Pons (tissue), 1 donor: Measurements from ENCODE around the gene DDX25.
"Not testable (repeated sequence)": the region's sequence is repeated elsewhere in the genome, so short reads cannot be mapped to it uniquely, and the experiment has no call there.

Experiments used
- DNase-seq: peaks from one replicate; pipeline ENCODE4 v3.0.0-alpha.2; 2016; ENCODE audit warnings: low spot score

The DDX25 gene

GRCh38 chr11:125903711-125904659 is at the start of gene DDX25:
DDX25 (plus strand) TSS chr11:125904508; CDS start chr11:125904518, 10 bp downstream.
- DNase-seq = peak; percentile 35

GRCh38 chr11:125857670-125858069 is 46.6 kb upstream of the DDX25 start:
- not testable (repeated sequence) for DNase-seq

- DNase-seq = not testable (repeated sequence)
These were observed 41.5 kb upstream of the DDX25 start for GRCh38 chr11:125862786-125863185.

GRCh38 chr11:125865354-125865753 is 39.0 kb upstream of the DDX25 start:
- DNase-seq = not testable (repeated sequence)

DNA sequence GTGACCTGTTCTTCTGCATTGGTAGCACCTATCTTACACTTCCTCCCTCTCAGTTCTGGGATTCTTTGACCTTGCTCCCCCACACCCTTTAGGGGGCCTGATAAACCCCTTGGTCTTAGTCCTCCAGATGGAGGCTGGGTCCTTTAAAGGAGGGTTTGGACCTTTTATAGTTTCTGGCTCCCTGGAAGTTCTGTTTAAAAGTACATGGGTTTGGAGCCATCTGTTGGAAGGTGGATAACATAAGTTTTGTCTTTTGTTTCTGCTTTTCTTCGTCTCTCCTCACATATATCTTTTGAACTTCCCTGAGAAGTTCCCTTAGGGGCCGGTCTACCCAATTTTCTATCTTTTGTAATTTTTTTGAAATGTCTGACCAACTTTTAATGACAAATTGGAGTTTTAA is 34.8 kb upstream of the DDX25 start:
- no peak for DNase-seq

GRCh38 chr11:125871391-125872137 is 32.7 kb upstream of the DDX25 start:
- peak; percentile 25 for DNase-seq

GRCh38 chr11:125872138-125872491 is 32.2 kb upstream of the DDX25 start:
- DNase-seq = no peak

DNA sequence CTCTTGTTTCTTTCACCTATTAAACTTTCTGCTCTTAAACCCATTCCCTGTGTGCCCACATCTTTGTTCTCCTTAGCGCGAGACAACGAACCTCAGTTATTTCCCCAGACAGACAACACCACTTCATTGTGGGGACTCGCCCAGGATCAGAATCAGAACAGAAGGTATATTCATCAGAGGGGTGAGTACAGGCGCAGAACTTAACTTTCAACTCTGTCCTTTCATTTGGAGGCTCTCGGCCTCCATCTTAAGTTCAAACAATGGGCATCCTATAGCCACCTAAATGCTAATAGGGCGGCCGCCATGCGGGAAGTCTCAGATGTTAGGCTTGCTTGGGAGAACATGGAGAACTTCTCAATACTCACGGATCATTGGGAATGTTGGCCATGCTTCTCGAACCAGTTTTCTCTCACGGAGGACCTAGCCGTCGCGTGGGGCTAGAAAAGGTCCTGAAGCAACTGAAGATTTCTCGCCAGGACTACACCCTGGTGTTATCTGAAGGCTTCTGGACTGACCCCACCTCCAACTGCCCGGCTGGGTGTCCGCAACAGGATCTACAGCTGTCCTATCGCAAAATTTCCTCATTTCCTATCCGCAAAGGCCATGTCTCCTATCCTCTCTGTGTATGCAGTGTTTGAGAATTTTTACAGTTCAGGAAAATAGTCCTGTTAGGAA is 30.3 kb upstream of the DDX25 start:
- DNase-seq = no peak

DNA sequence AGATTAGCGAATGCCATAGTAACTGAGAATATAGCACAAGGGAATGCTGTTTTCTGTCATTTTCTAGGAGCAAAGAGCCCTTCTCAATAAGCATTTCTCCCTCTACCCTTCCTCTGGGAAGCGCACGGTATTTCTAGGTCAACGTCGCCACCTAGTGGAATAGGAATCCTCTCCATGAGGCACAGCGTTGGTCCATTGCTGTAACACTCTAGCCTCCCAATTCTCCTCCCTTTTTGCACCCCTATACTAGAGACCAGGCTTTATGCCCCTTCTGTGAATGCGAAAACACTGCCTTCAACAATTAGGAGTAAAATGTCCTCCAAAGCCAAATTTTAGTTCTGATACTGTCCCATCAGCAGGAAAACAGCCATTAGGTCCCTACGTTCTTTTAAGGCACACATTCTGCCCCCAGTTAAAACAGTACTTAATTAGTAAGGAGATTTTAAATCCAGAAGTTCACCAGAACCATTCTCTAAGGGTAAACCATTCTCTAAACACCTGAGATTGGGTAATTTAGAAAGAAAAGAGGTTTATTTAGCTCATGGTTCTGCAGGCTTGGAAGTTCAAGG is 29.7 kb upstream of the DDX25 start:
- DNase-seq = peak; percentile 88

DNA sequence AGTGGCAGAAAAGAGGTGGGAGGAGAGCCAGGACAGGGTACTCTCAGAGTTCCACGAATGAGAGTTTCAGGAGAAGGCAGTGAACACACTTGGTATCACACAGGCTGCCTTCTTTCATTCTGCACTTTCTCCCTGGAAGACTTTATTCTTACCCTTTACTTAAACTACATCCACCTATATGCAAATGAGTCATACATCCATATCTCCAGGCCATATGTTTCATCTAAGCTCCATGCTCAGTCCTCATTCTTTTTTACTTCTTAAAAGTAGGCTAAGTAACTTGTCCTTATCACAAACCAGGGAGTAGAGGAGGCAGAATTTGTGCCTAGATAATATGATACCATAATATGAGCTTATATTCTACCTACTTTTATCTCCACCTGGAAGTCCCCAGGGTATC is 23.0 kb upstream of the DDX25 start:
- DNase-seq = no peak

DNA sequence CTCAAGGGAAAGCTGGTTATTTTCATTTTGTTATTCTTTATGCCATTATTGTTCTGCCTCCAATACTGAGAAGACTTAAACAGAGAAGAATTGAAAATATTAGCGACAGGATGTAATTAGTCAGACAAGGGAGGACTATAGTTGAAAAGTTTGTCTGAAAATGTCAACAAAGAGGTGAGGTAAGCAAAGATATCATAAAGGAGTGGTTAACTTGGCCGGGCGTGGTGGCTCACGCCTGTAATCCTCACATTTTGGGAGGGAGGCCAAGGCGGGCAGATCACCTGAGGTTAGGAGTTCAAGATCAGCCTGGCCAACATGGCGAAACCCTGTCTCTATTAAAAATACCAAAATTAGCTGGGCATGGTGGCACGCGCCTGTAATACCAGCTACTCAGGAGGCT is 20.9 kb upstream of the DDX25 start:
- DNase-seq = no peak

DNA sequence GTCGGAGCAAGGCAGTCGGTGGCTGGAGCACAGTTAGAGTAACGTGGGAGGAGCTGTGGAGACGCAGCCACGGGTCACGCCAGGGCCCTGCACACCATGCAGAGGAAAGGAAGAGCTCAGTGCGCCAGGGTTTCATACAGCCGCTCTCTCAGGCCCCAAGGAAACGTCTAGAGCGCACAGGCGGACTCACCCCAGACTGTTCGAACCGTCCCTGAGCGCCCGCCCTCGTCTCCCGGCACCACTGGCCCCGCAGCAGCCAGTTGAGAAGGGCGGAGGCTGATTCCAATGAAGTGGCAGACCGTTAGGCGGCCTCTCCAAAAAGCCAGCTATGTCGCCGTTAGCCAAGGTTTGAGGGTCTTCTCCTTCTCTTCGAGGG is 17.3 kb upstream of the DDX25 start:
- peak; percentile 46 for DNase-seq

GRCh38 chr11:125887373-125888324 is 16.7 kb upstream of the DDX25 start, which contains the start of gene HYLS1:
HYLS1 (plus strand) TSS chr11:125887668; CDS start chr11:125899369, 11,701 bp downstream.
- peak; percentile 95 for DNase-seq

- DNase-seq = no peak
These were observed 13.7 kb upstream of the DDX25 start for GRCh38 chr11:125890447-125891100.

GRCh38 chr11:125892071-125892470 is 12.2 kb upstream of the DDX25 start:
- DNase-seq = no peak

GRCh38 chr11:125892994-125893393 is 11.3 kb upstream of the DDX25 start:
- no peak for DNase-seq

- DNase-seq = no peak
These were observed 2.4 kb upstream of the DDX25 start for GRCh38 chr11:125901872-125902271.

DNA sequence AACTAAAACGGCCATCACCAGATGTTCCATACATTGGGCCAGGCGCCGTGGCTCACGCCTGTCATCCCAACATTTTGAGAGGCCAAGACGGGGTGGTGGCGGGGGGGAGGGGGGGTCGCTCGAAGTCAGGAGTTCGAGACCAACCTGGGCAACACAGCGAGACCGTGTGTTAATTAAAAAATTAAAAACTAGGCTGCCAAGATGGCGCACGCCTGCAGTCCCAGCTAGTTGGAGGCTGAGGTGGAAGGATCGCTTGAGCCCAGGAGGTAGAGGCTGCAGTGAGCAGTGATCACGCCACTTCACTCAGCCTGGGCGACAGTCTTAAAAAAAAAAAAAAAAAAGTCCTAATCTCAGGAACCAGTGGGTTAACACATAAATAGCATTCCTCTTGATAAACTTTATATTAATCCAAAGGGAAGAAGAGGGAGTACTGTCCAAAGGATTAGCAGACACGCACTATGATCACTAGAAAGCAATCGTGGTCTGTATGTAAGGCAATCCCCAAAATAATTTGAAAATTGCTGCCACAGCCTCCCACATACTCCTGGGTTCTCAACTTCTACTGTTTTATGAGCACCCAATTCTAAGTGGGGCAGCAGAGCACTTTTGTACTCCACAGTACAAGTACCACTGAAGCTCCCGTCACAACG is 1.9 kb upstream of the DDX25 start:
- DNase-seq = no peak

- DNase-seq = peak; percentile 89
These were observed 1.2 kb upstream of the DDX25 start, which contains the start of gene PUS3 for GRCh38 chr11:125902927-125903710. PUS3 (minus strand) TSS chr11:125903206; CDS start chr11:125896284, 6,922 bp downstream.
